Parathyroid adenoma (tissue), 2 donors: ENCODE measurements around the gene MPHOSPH8.

ENCODE experiments used
- H2AFZ ChIP-seq: fragments of 300-600 bp; sonication (generic); one replicate; pipeline ENCODE4 v1.7.0; 2017; ENCODE audit warnings: antibody characterized with exemption, mild to moderate bottlenecking
- H3K27ac ChIP-seq: fragments of 300-600 bp; sonication (generic); one replicate; pipeline ENCODE4 v1.7.0; 2017
- H3K27me3 ChIP-seq: fragments of 300-600 bp; sonication (generic); one replicate; pipeline ENCODE4 v1.7.0; 2017; ENCODE audit warnings: low read length; ENCODE audit not compliant: control insufficient read depth, insufficient read depth
- H3K36me3 ChIP-seq: fragments of 300-600 bp; sonication (generic); one replicate; pipeline ENCODE4 v1.7.0; 2017; ENCODE audit warnings: low read length; ENCODE audit not compliant: control insufficient read depth, insufficient read depth
- H3K4me1 ChIP-seq: fragments of 300-600 bp; sonication (generic); one replicate; pipeline ENCODE4 v1.7.0; 2017; ENCODE audit warnings: control low read depth
- H3K4me2 ChIP-seq: fragments of 300-600 bp; sonication (generic); one replicate; pipeline ENCODE4 v1.7.0; 2017; ENCODE audit warnings: low read length
- H3K4me3 ChIP-seq: fragments of 300-600 bp; sonication (generic); one replicate; pipeline ENCODE4 v1.7.0; 2017; ENCODE audit warnings: low read depth, low read length
- H3K79me2 ChIP-seq: fragments of 300-600 bp; sonication (generic); one replicate; pipeline ENCODE4 v1.7.0; 2017; ENCODE audit warnings: control low read depth
- H3K9ac ChIP-seq: fragments of 300-600 bp; sonication (generic); one replicate; pipeline ENCODE4 v1.7.0; 2017; ENCODE audit warnings: mild to moderate bottlenecking
- H3K9me3 ChIP-seq: fragments of 300-600 bp; sonication (generic); one replicate; pipeline ENCODE4 v1.7.0; 2017; ENCODE audit warnings: low read length; ENCODE audit not compliant: control insufficient read depth
- CTCF ChIP-seq: fragments of 300-600 bp; sonication (generic); IDR thresholded peaks from one replicate; pipeline ENCODE4 v1.7.0; 2017; ENCODE audit warnings: antibody characterized with exemption, mild to moderate bottlenecking
- donor health status: primary hyperparathyroidism.

The MPHOSPH8 gene

GRCh38 chr13:19606152-19606551 is 27.3 kb upstream of the MPHOSPH8 start:
- H3K27ac ChIP-seq, result no peak overlapping the region
- H3K27me3 ChIP-seq, result no peaks in the 10 kb centered on the region
- TF ChIP-seq CTCF, result no peak
- no peaks in the 10 kb centered on the region for H3K9me3 ChIP-seq
- no peak overlapping the region for H2AFZ ChIP-seq
- H3K9ac ChIP-seq, result no peak overlapping the region
- H3K4me1 ChIP-seq, result no peaks in the 10 kb centered on the region
- H3K79me2 ChIP-seq, result no peaks in the 10 kb centered on the region
- no peak overlapping the region for H3K4me3 ChIP-seq
- H3K4me2 ChIP-seq, result no peak overlapping the region
- H3K36me3 ChIP-seq, result no peaks in the 10 kb centered on the region

DNA sequence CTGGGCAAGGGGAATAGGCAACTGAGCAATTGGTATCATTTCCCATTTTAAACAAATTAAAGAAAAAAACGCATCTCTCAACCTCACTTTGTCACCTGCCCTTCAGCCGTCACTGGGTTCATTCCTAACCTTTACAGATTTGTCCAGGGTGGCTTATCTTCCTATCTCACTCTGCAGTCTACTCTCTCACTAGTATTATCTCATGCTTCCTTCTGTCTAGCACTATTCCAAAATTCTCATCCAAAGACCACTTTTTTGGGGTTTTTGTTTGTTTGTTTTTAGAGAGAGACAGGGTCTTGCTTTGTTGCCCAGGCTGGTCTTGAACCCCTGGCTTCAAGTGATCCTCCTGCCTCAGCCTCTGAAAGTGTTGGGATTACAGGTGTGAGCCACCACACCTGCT is 26.7 kb upstream of the MPHOSPH8 start:
- H3K9ac ChIP-seq, result no peak overlapping the region
- TF ChIP-seq CTCF, result no peak
- no peak overlapping the region for H3K4me3 ChIP-seq
- no peaks in the 10 kb centered on the region for H3K36me3 ChIP-seq
- H2AFZ ChIP-seq, result no peak overlapping the region
- no peaks in the 10 kb centered on the region for H3K79me2 ChIP-seq
- no peak overlapping the region for H3K4me2 ChIP-seq
- H3K4me1 ChIP-seq, result no peaks in the 10 kb centered on the region
- no peaks in the 10 kb centered on the region for H3K27me3 ChIP-seq
- no peak overlapping the region for H3K27ac ChIP-seq
- no peaks in the 10 kb centered on the region for H3K9me3 ChIP-seq

DNA sequence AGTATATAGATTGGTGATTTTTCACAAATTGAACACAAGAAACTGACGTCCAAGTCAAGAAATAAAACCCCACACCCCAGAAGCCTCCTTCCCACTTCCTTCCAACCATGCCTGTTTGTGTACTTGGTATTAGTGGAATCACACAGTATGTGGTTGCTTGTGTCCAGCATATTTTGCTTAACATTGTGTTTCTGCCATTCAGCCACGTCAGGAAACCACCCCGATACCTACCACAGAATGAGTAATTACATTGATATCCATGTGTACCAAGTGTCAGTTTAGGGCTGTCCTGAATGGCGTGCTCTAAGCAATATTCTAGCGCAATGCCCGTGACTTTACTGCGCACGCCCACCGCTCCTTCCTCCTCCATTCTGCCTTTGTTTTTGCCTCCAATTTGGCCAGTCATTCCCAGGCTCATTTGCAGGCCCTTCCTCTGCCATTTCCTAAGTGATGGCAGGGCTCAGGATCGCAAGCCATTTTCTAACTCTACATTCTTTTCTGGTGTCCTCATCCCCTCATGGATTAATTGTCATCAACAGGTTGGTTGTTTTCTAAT is 25.9 kb upstream of the MPHOSPH8 start:
- no peaks in the 10 kb centered on the region for H3K27me3 ChIP-seq
- H3K4me2 ChIP-seq, result no peak overlapping the region
- TF ChIP-seq CTCF, result no peak
- no peak overlapping the region for H3K27ac ChIP-seq
- no peak overlapping the region for H3K4me3 ChIP-seq
- no peaks in the 10 kb centered on the region for H3K79me2 ChIP-seq
- no peaks in the 10 kb centered on the region for H3K9me3 ChIP-seq
- H3K4me1 ChIP-seq, result no peaks in the 10 kb centered on the region
- H3K36me3 ChIP-seq, result no peaks in the 10 kb centered on the region
- no peak overlapping the region for H2AFZ ChIP-seq
- H3K9ac ChIP-seq, result no peak overlapping the region

DNA sequence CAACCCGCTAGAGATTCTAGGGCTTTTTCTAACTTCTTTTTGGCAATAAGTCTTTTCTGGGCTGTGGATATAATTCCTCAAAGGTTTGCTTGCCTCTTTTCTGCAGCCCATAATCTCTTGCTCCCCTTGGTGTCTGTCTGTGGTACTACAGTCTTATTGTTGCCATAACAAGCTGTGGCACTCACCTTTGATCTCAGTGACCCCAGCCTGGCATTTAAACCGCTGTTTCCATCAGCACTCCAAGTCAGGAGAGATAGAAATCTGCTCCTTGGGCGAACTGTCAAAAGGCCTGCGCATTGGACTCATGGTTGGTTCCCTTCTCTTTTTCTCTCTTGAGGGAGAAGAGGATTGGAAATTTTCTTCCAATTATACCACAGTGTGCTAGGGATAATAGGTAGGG is 14.5 kb upstream of the MPHOSPH8 start:
- Histone ChIP-seq H3K4me3 (no peak overlapping the region), H3K36me3 (no peaks in the 10 kb centered on the region), H3K9me3 (no peaks in the 10 kb centered on the region), H3K27me3 (no peaks in the 10 kb centered on the region), H3K27ac (no peak overlapping the region), H3K4me2 (no peak overlapping the region), H3K79me2 (no peaks in the 10 kb centered on the region), H3K9ac (no peak overlapping the region), H3K4me1 (no peaks in the 10 kb centered on the region), H2AFZ (no peak overlapping the region)
- TF ChIP-seq CTCF, result peak; percentile 32

- H3K9me3 ChIP-seq, result no peaks in the 10 kb centered on the region
These were observed 11.3 kb upstream of the MPHOSPH8 start for GRCh38 chr13:19622193-19622592.

More at GRCh38 chr13:19622193-19622592, 11.3 kb upstream of the MPHOSPH8 start:
- Histone ChIP-seq H3K36me3 (no peaks in the 10 kb centered on the region), H3K27ac (no peak overlapping the region), H3K4me3 (no peak overlapping the region), H3K4me1 (no peaks in the 10 kb centered on the region), H3K27me3 (no peaks in the 10 kb centered on the region), H3K4me2 (no peak overlapping the region), H3K79me2 (no peaks in the 10 kb centered on the region), H2AFZ (no peak overlapping the region), H3K9ac (no peak overlapping the region)
- TF ChIP-seq CTCF, result no peak
